Kidney (tissue), 14 donors: Measurements from ENCODE around the gene ADGRG1. TPM values are rescaled to one million over a fixed set of nuclear protein-coding genes. Genes with fewer than 3 reads are reported as not detected.

ENCODE experiments used
- DNase-seq, 5 donors: peaks; one replicate each; pipeline ENCODE4 v3.0.0-alpha.2; 2013 to 2020
- FAIRE-seq: peaks from 2 replicates; lab custom pipeline; 2012; peaks lifted over from hg19 to GRCh38; lab: Jason Lieb, UNC
- H3K27ac ChIP-seq, 2 donors: one replicate each; pipeline ENCODE4 v1.7.0; 2013; ENCODE audit warnings: low read depth in 2 of 2, low read length in 2 of 2, inconsistent platforms in 1 of 2
- H3K27me3 ChIP-seq: one replicate; pipeline ENCODE4 v1.7.1; 2013; ENCODE audit warnings: low read length, inconsistent platforms; ENCODE audit not compliant: control insufficient read depth, insufficient read depth
- H3K36me3 ChIP-seq, 3 donors: one replicate each; pipeline versions ENCODE4 v1.7.0 to v1.7.1; 2013; ENCODE audit warnings: low read length in 3 of 3, control low read depth in 1 of 3, inconsistent platforms in 1 of 3; ENCODE audit not compliant: insufficient read depth in 3 of 3, control insufficient read depth in 2 of 3
- H3K4me1 ChIP-seq, 3 donors: one replicate each; pipeline versions ENCODE4 v1.7.0 to v1.7.1; 2013; ENCODE audit warnings: low read length in 3 of 3, inconsistent platforms in 1 of 3, low read depth in 1 of 3; ENCODE audit not compliant: control insufficient read depth in 2 of 3, insufficient read depth in 2 of 3
- H3K4me3 ChIP-seq, 3 donors: one replicate each; pipeline versions ENCODE4 v1.7.0 to v1.8.1; 2013; ENCODE audit warnings: low read length in 3 of 3, control low read depth in 1 of 3, inconsistent platforms in 1 of 3
- H3K9ac ChIP-seq, 3 donors: one replicate each; pipeline versions ENCODE4 v1.7.0 to v1.7.1; 2013; ENCODE audit warnings: low read length in 3 of 3, control low read depth in 1 of 3, inconsistent platforms in 1 of 3
- H3K9me3 ChIP-seq, 3 donors: one replicate each; pipeline versions ENCODE4 v1.7.0 to v1.7.1; 2013; ENCODE audit warnings: low read length in 3 of 3, control low read depth in 1 of 3, inconsistent platforms in 1 of 3; ENCODE audit not compliant: control insufficient read depth in 2 of 3, insufficient read depth in 1 of 3
- intact Hi-C: fragments of 100-400 bp; cut with DNase I; formaldehyde crosslinking; loops from one replicate; pipeline ENCODE4 v1.11.1; 2022
- polyA plus RNA-seq: library from polyadenylated mRNA; stranded (reverse); fragments of 350-450 nt; fragmentation: Illumina TruSeq; extraction: RNeasy Lipid Tissue Mini Kit (QIAGEN cat#74804); gene quantifications from one replicate; pipeline ENCODE4 v1.2.3, GENCODE V29; 2014; ENCODE audit warnings: low read depth, low replicate concordance; ENCODE audit not compliant: insufficient read depth
- total RNA-seq: library from RNA; stranded (reverse); fragmentation: NEBNext Ultra II Directional; extraction: Animal tissue kit (Norgen Biotek cat#: 25700); gene quantifications from one replicate; pipeline ENCODE4 v1.2.1, GENCODE V29; 2021
- TF ChIP-seq, protein P1 (sequence below): IDR thresholded peaks from 3 replicates; pipeline ENCODE4 v1.5.1; 2012; ENCODE audit warnings: mild to moderate bottlenecking, moderate library complexity, borderline replicate concordance; ENCODE audit not compliant: insufficient read depth; ENCODE audit errors: extremely low read depth
- donor health status: control.
- donor health status: control.
- donor health status: control.
- donor health status: control.
- donor health status: control.
- donor health status: DM: yes; HTN: yes; CAD: no.
- donor health status: Normal renal cell carcinoma (clear cell type).

Gene ADGRG1
- total and polyA plus RNA-seq, 2 donors from 2014 or later, result 188 to 351 TPM

DNA sequence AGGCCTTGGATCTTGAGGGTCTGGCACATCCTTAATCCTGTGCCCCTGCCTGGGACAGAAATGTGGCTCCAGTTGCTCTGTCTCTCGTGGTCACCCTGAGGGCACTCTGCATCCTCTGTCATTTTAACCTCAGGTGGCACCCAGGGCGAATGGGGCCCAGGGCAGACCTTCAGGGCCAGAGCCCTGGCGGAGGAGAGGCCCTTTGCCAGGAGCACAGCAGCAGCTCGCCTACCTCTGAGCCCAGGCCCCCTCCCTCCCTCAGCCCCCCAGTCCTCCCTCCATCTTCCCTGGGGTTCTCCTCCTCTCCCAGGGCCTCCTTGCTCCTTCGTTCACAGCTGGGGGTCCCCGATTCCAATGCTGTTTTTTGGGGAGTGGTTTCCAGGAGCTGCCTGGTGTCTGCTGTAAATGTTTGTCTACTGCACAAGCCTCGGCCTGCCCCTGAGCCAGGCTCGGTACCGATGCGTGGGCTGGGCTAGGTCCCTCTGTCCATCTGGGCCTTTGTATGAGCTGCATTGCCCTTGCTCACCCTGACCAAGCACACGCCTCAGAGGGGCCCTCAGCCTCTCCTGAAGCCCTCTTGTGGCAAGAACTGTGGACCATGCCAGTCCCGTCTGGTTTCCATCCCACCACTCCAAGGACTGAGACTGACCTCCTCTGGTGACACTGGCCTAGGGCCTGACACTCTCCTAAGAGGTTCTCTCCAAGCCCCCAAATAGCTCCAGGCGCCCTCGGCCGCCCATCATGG lies 35.7 kb downstream of the ADGRG1 start:
- intact Hi-C loops, result no loop called here

DNA sequence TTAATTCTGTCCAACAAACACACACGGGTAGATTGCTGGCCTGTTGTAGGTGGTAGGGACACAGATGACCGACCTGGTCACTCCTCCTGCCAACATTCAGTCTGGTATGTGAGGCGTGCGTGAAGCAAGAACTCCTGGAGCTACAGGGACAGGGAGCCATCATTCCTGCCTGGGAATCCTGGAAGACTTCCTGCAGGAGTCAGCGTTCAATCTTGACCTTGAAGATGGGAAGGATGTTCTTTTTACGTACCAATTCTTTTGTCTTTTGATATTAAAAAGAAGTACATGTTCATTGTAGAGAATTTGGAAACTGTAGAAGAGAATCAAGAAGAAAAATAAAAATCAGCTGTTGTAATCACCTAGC lies 36.2 kb downstream of the ADGRG1 start:
- Histone ChIP-seq H3K9ac (no peak overlapping the region), H3K9me3 (no peaks in the 10 kb centered on the region), H3K36me3 (peaks cover 0 to 46% (median 34%) of the 10 kb centered on the region in 3 donors), H3K27me3 (no peaks in the 10 kb centered on the region), H3K27ac (no peak overlapping the region), H3K4me1 (peaks cover 0 to 4% (median 0%) of the 10 kb centered on the region in 3 donors), H3K4me3 (no peak overlapping the region)
- no peak for DNase-seq
- no peak for FAIRE-seq
- TF ChIP-seq, protein P1, sequence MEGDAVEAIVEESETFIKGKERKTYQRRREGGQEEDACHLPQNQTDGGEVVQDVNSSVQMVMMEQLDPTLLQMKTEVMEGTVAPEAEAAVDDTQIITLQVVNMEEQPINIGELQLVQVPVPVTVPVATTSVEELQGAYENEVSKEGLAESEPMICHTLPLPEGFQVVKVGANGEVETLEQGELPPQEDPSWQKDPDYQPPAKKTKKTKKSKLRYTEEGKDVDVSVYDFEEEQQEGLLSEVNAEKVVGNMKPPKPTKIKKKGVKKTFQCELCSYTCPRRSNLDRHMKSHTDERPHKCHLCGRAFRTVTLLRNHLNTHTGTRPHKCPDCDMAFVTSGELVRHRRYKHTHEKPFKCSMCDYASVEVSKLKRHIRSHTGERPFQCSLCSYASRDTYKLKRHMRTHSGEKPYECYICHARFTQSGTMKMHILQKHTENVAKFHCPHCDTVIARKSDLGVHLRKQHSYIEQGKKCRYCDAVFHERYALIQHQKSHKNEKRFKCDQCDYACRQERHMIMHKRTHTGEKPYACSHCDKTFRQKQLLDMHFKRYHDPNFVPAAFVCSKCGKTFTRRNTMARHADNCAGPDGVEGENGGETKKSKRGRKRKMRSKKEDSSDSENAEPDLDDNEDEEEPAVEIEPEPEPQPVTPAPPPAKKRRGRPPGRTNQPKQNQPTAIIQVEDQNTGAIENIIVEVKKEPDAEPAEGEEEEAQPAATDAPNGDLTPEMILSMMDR, result no peak
- intact Hi-C loops, result no loop called here

More for the DNA sequence above, 35.7 kb downstream of the ADGRG1 start:
- DNase-seq (peak in 1 of 5 donors; percentile 40), FAIRE-seq (no peak)
- TF ChIP-seq, protein P1, result no peak
- no peaks in the 10 kb centered on the region for H3K27me3 ChIP-seq
- peaks cover 0 to 4% (median 0%) of the 10 kb centered on the region in 3 donors for H3K4me1 ChIP-seq
- H3K4me3 ChIP-seq, result no peak overlapping the region
- no peak overlapping the region for H3K27ac ChIP-seq
- H3K9me3 ChIP-seq, result no peaks in the 10 kb centered on the region
- peaks cover 0 to 49% (median 40%) of the 10 kb centered on the region in 3 donors for H3K36me3 ChIP-seq
- H3K9ac ChIP-seq, result no peak overlapping the region

DNA sequence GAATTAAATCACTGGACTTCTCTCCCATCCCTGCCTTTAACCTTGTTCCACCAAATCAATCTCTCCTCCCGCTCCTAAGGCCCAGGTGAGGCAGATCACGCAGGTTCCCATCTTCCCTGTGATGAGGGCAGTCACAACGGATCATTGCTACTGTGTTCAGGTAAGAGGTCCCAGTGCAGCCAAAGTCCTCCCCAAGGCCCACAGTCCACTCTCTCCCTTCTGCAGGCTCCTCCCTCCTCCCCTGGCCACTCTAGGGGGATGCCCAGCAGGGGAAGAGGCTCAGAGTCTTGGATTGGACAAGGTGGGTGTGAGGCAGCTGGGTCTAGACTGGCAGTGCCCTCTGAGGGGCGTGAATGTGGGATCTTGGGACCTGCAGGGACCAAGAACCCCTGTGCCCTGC lies 37.1 kb downstream of the ADGRG1 start:
- peaks cover 0 to 4% (median 0%) of the 10 kb centered on the region in 3 donors for H3K4me1 ChIP-seq
- FAIRE-seq, result no peak
- no peaks in the 10 kb centered on the region for H3K9me3 ChIP-seq
- H3K9ac ChIP-seq, result no peak overlapping the region
- no peak overlapping the region for H3K27ac ChIP-seq
- no peak overlapping the region for H3K4me3 ChIP-seq
- no peak for DNase-seq
- TF ChIP-seq, protein P1, result no peak
- intact Hi-C loops, result no loop called here
- H3K27me3 ChIP-seq, result no peaks in the 10 kb centered on the region
- peaks cover 0 to 37% (median 32%) of the 10 kb centered on the region in 3 donors for H3K36me3 ChIP-seq
